NCI-H146 treated with DMSO at 0.1 percent for 48 hours (cell line): ENCODE data around the gene MAP2K2.

Experiments
- DNase-seq: peaks from one replicate; lab custom pipeline; 2025; ENCODE audit not compliant: unreplicated experiment; lab: John Stamatoyannopoulos, UW

Gene MAP2K2

DNA sequence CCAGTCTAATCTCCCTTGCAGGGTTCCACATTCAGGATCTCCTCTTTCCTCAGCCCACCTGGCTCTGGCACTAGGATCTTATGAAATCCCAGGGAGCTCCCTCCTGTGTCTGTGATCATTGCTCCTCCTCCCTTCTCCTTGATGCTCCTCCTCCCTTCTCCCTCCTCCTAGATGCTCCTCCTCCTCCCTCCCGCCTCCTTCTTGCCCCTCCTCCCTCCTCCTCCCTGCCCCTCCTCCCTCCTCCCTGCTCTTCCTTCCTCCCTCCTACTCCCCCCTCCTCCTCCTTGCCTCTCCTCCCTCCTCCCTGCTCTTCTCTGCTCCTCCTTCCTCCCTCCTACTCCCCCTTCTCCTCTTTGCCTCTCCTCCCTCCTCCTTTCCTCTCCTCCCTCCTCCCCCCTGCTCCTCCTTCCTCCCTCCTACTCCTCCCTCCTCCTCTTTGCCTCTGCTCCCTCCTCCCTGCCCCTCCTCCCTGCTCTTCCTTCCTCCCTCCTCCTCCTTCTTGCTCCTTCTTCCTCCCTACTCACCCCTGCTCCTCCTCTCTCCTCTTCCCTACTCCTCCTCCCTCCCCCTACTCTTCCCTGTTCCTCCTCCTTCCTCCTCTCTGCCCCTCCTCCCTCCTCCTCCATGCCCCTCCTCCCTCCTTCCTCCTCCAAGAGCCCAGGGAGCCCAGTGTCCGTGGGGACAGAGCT is 42.3 kb downstream of the MAP2K2 start:
- DNase-seq: no peak

DNA sequence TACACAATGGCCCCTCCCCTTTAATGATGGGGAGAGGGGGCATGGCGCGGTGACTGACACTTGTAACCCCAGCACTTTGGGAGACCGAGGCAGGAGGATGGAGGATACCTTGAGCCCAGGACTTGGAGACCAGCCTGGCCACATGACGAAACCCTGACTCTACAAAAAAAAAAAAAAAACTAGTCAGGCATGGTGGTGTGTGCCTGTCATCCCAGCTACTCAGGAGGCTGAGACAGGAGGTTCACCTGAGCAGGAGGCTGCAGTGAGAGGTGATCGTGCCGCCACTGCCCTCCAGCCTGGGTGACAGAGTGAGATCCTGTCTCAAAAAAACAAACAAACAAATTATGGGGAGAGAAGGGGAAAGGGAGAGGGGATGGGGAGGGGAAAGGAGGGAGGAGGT is 43.4 kb downstream of the MAP2K2 start:
- DNase-seq: no peak

DNA sequence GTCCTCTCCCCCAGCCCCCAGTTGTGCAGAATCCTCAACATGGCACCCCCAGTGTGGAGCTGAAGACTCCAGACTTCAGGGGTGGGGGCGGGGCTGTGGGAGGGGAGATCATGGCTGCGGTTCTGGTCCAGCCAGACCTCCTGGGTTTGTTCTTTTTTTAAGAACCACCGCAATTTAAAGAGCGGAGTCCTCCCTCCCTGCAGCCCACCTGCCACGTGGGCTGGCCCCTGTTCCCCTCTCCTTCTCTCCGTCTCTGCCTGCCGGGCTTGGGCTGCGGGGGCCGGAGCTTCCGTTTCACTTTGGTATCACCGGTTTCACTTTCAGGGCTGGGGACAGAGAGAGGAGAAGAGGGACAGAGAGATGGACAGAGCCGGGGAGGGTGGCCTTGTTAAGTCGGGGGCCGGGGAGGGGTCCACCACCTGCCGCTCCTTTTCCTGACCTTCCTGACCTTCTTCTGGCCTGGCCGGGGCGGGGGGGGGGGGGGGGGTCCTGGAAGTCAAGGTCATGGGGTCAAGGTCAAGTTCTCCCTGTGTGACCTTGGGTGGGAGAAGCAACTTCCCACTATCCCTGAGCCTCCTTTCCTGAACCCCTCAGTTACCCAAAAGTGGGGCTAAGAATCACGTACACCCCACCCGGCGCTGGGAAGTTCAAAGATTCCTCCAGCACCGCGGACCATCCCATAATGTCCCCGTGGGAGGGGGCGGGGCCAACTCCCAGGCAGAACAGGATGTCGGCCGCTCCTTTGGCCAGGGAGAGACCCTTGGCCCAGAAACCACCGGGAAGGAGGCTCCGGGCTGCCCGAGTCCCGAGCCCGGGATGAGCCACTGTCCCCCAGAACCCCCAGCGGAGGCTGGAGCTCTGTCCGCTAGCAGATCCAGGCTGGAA is 45.9 kb downstream of the MAP2K2 start:
- no peak for DNase-seq

DNA sequence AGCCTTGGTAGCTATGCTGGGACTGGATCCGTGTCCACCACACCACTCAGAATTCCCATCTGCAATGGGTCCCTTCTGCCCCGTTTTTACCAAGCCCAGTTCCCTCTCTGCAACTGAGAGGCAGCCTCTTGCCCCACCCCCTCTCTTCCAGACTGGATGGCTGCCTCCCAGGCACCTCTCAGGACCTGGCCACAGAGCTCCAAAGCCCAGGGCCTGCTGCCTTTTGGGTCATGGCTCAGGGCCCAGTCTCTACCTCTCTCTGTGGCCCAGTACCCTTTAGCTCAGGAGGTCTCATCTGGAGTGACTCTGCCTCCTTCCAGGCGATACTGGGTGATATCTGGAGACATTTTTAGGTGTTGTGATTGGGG is 46.9 kb downstream of the MAP2K2 start:
- DNase-seq: no peak

DNA sequence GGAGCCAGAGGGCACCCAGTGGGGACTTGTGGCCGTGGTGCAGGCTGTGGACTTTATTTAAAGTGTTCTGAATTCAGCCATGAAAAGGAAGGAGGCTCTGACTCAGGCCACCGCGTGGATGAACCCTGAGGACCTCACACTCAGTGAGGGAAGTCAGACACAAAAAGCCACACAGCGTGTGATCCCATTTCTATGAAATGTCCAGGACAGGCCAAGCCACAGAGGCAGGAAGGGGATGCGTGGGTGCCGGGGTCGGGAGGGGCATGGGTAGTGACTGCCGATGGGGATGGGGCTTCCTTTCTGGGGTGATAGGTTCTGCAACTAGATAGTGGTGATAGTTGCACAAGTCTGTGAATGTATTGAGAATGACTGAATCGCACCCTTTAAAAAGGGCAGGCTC is 48.5 kb downstream of the MAP2K2 start:
- no peak for DNase-seq

DNA sequence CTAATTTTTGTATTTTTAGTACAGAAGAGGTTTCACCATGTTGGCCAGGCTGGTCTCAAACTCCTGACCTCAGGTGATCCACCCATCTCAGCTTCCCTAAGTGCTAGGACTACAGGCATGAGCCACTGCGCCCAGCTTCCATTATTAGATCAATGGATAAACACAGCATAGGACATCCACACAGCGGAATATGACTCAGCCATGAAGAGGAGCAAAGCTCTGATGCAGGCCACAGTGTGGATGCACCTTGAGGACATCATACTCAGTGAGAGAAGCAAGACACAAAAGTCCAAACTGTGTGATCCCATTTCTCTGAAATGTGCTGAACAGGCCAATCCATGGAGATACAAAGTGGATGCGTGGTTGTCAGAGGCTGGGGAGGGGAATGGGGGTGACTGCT is 52.3 kb downstream of the MAP2K2 start:
- no peak for DNase-seq

DNA sequence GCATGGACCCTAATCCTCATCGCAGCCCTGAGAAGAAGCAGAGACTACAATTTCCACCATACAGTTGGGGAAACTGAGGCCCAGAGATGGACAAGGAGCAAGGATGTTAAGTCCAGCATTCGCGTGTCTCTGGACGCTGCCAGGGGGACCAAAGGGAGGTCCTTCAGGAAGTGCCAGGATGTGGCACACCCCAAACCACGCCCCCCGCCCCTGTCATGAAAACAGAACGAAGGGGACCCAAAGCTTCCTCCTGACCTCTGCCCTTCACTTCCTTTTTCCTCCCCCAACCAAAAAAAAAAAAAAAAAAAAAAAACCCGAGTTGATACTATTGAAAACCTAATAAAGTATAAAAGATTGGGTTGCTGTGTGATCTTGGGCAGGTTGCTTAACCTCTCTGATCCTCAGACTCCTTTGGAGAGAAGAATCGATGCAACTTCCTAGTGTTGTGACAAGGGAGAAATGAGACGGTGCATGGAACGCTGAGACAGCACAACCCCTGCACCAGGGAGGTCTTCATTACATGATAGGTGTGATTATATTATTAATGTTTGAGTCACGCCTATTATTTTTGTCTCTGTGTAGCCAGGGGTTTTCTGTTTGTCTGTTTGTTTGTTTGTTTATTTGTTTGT is 54.5 kb downstream of the MAP2K2 start:
- DNase-seq: no peak

DNA sequence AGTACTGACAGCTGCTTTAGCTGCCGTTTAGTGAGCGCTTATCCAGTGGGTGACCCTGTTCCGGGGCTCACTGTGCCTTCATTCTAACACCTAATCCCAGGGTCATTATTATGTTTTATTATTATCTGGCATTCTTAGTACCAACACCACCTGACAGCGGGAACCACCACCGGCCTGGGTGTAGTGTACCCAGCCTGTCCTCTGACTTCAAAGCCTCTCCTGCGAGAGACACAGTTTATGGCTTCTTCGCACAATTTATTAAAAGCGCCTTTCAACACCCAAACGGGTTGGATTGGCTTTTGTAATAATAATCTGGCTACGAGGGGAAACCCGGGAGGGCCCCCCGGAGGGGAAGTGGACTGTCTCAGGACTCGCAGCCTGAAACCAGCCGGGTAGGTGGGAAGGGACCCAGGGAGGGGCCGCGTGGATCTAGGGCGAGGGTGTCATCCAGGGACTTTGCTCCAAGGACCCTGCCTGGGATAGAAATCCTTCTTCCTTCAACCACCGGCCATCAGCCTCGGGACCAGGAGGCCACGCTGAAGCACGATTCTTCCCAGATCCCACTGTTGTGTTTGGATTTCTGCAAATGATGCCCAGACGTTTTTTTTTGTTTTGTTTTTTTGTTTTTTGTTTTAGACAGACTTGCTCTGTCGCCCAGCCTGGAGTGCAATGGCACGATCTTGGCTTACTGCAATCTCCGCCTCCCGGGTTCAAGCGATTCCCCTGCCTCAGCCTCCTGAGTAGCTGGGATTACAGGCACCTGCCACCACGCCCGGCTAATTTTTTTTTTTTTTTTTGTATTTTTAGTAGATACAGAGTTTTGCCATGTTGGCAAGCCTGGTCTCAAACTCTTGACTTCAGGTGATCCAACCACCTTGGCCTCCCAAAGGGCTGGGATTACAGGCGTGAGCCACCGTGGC is 55.6 kb downstream of the MAP2K2 start:
- no peak for DNase-seq

DNA sequence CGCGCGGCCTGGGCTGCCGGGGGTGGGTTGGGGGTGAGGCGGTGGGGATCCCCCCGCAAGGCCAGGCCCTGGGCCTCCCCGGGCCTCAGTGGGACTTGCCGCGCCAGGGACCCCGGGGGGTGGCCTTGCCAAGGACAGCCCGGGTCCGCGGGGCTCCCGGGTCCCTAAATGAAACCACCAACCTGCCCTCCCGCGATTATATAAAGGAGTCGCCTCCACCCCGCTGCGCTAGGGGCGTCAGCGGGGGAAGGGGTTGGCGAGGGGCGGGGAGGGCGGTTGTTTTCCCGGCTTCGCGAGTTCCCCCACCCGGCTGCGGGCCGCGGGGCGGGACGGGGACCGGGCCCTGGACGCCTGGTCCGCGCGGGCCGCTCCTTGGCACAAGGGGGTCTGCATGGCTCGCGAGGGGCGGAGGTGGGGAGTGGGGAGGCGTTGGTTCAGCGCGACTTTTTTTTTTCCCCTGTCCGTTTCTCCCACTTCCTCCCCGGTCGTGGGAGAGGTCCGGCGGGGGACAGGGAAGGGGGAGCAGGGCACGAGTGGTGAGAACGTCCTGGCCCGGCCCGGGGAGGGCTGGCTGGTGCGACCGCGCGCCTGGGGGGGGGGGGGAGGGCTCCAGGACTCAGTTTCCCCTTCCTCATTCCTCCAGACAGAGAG is 56.4 kb downstream of the MAP2K2 start:
- no peak for DNase-seq

DNA sequence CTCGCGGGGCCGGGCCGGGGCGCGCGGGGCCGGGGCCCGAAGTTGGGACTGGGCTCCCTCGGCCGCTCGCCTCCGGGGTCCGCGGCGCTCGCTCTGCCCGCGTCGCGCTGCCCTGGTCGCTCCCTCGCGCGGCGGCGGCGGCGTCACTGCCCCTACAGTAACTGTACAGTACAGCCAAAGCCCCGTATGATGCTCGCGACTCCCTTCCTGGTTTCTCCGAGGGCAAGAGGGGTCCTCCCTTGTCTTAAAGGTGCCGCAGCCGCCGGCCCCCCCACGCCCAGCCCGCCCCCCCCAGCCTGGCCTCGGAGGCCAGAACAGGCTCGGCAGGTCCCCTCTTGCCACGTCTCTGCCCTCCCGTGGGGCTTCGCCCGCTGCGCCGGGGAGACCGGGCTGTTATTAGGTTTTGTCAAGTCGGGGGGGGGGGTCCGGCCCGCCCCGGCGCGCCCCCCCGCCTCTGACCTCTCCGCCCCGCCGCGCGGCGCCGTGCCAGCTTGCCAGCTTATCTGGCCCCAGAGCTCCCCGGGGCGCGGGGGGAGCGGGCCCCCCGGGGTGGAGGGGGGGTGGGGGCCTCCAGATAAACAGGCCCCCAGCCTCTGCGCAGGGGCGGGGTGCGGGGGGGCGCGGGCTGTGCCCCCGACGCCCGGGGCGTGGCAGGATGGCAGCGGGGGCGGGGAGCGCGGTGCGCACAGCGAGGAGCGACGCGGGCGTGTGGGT is 57.1 kb downstream of the MAP2K2 start, which contains the start of gene ZBTB7A:
ZBTB7A (minus strand) TSS at position 218 of the 714 bp plus-strand sequence. CDS start 11,667 bp downstream, outside the sequence.
- peak; percentile 38 for DNase-seq

DNA sequence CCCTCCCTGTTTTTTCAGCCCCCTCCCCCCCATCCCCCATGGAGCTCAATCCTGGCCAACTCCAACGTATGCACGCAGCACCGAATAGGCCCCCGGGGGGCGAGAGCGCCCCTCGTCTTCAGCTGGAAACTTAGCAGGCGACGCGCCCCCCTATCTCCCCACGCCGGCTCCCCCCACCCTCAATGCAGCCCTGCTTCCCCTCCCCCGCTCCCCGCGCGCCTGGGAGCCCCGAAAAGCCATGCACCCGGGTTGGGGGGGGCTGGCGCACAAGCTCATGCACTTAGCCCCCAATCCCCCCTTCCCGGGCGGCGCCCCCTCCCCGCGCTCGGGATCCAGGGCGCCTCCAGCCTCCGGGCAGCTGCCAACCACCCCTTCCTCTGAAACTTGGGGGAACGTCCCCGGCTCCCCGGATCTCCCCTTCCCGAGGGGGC is 57.7 kb downstream of the MAP2K2 start:
- no peak for DNase-seq

DNA sequence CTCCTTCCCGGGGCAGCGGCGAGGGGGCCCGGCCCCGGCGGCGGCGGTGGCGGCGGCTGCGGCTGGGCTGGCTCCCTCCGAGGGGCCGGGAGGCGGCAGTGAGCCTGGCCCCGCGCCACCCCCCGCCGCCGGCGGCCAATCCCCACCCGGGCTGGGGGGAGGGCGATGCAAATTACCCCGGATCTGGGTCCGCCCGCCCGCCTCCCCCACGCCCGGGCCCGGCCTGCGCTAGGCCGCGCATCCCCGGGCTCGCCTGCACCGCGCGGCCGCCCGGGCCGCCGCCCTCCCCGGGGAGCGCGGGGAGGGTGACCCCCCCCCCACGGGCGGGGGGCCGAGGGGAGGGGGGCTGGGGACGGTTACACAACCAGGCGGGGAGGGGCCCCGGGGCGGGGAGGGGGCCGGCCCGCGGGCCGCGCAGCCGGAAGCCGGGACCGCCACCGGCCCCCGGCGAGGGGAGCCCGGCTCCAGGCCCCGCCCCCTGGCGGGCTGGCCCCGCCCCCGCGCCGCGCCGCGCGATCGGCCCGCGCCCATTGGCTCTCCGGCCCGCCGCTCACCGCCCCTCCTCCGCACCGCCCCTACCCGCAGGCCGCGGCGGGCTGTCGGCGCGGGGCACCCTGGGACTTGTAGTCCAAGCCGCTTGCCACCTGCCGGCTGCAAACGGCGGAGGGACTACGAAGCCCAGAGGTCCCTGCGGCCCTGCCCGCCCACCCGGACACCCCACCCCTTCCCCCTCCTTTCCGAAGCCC is 58.3 kb downstream of the MAP2K2 start:
- peak; percentile 66 for DNase-seq

DNA sequence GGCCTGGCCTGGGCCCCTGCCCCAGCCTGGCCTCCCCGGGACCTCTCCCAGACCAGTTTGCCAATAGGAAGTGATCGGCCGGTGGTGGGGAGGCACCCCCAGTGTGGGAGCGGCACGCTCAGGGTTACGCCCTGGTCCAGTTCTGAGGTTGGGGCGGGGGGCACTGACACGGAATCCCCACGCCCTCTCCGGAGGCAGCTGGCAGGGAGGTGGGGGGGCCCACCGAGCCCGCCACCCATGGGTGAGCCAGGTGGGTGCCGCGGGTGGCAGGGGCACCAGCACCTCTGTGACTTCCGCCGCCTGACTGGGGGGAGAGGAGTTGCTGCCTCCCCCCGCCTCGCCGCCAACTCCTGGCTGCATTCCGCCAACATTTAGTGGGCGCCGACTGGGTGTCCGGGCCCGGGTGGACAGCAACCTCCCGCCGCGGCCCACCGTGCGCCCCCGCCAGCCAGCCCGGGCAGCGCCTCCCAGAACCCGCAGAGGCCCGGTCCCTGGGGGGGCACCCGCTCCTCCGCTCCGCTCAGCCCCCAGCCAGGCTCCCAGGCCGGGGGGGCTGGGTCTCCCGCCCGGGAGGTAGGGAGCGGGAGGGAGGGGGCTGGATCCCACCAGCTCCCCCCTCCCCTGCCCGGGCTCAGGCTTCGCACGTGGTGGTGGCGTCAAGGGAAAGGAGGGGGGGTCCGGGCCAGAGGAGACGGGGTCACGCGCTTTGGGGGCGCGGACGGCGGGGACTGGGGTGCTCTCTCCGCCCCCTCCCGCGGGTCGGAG is 59.2 kb downstream of the MAP2K2 start:
- DNase-seq: no peak

DNA sequence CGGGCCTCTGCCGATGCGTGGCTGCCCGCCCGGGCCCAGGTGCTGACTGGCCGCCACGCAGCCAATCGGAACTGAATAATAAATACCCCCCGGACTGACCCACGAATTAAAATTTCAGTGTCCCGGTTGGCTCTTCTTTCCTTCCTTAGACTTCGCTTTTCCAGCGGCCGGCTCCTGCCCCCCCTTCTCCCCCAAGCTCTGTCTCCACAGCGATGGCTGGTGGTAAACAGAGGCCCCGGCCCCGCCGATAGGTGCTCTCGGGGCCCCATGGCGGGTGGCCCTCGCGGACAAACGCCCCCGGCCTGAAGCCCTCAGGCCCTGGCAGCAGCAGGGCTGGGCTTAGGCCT is 59.8 kb downstream of the MAP2K2 start:
- no peak for DNase-seq

DNA sequence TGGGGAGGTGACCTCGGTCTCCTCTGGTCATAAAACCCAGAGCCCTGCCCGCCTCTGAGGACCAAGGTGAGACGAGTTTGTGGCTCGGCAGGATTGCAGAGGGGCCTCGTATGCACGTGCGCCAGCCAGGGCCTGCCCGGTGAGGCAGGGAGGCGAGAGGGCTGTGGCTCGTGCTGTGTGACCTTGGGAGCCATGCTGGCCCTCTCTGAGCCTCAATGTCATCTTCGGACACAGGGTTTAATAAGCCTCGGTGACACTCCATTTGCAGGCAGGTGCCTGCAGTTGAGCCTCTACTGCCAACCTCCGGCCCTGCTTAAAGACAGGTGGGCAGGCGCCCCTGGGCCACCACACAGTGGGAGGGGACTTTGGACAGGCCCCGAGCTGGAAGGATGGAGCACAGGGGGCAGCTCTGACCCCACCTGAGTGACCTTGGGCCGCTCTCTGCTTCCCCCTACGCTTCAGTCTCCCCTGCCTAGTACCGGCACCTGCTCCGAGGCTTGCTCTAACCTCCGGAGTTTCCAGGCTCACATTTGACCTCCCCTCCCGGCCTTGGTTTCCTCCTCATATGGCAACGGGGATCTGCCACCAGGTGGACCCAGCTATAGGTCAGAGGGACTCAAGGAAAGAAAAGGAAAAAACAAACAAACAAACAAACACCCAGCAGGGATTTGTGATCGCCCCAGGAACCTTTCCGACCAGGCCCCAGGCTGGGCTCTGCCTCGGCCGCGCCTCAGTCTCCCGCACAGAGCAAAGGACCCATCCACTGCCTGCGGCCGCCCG is 60.4 kb downstream of the MAP2K2 start:
- DNase-seq: no peak

DNA sequence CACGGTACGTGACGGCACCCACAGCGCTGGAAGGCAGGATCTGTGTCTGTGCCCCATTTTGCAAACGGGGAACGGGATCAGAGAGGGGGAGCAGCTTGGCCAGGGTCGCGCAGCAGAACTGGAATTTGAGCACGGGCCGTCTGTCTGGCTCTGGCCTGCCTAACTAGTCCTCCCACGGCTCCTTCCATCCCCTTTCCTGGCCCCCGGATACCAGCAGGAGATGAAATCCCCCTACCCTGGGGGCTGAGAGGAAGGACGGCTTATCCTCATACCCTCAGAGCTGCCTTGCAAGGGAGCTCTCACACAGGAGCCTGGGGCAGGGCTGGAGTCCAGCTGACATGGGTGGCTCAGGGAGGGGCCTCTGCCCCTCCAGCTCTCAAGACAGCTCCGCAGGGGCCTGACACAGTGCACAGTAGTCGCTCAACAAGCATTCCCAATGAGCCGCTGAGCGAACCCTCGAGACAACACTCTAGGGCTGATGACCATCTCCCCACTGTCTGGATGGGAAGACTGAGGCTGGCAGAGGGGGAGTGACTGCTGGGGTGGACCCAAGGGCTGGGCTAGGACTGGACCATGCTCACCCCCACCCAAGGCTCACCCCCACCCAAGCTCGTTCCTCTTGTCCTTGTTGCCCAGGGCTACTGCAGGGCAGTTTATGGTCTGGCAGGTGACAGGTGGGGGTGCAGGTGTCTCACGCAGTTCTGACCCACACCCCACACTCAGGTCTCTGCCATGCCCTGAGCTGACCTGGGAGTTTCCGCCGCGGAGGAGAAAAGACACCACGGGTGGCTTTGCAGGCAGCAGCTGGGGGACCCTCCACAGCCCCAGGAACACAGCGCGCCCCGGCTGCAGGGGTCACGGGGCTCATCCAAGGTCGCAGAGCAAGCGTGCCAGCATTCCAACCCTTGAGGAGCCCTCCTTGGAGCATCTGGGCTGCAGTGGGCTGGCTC is 61.2 kb downstream of the MAP2K2 start:
- no peak for DNase-seq
